Breast epithelium (tissue), 3 donors: Measurements from ENCODE around the gene FAM78A.

Experiments
- CTCF ChIP-seq, 3 donors: fragments of 450-650 bp; IDR thresholded peaks; one replicate each; pipeline ENCODE4 v1.5.1; 2016 to 2017; ENCODE audit warnings: antibody characterized with exemption in 3 of 3, mild to moderate bottlenecking in 3 of 3, moderate library complexity in 3 of 3
- POLR2AphosphoS5 ChIP-seq, 3 donors: sonication (generic); formaldehyde crosslinking; IDR thresholded peaks; one replicate each; pipeline ENCODE4 v1.6.1; 2017; ENCODE audit warnings: antibody characterized with exemption in 3 of 3

DNA sequence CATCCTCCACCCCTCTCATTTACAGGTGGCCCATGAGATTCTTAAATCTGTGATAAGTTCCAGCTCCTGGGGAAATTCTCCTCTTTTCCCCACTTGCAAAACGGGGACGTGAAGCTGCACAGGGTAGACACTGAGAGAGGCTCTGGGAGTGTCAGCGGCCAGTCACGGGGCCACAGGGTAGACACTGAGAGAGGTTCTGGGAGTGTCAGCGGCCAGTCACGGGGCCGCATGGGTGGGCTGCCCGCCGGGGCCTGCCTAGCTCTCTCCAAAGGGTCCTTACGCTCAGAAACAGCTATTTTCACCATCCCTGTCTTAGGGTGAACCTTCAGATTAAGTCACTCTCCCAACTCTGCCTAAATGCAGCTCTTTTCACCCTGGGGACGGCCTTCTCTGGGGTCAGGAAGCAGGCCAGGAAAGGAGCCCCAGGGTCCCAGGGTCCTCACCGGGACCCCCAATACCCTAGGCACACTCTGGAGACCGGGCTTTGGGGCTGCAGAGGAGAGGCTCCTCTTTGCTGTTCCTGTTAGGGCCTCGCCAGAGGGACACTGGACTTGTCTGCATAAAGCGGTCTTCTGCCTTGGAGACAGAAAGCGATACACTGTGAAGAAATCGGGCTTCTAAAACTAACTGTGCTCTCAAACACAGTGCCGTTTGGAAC is 1.5 kb downstream of the FAM78A start:
- TF ChIP-seq CTCF (IDR thresholded peaks at IDR 0.05) (no peak), POLR2AphosphoS5 (IDR thresholded peaks at IDR 0.05) (no peak)
